Astrocyte (in vitro differentiated cells and primary cell): ENCODE measurements around the gene NSRP1.

ENCODE experiments used
- CTCF ChIP-seq: IDR thresholded peaks from 2 replicates; pipeline ENCODE4 v1.5.1; 2011; ENCODE audit warnings: low read depth, mild to moderate bottlenecking, inconsistent platforms, low read length, moderate library complexity; ENCODE audit not compliant: insufficient read depth
- EZH2 ChIP-seq: IDR thresholded peaks from 2 replicates; pipeline ENCODE4 v1.6.1; 2012; ENCODE audit warnings: mild to moderate bottlenecking, low read length, inconsistent platforms; ENCODE audit not compliant: insufficient read depth

DNA sequence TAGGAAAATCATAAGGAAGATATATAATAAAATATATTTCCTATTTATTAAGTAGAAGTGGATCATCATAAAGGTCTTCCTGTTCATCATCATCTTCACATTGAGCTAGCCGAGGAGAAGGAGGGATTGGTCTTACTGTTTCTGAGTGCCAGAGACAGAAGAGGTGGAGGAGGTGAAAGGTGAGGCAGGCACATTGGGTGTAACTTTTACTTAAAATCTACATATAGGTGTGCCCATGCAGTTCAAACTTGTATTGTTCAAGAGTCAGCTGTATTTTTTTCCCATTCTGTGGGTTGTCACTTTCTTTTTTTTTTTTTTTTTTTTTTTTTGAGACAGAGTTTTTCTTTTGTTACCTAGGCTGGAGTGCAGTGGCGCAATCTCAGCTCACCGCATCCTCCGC, 34.9 kb downstream of the NSRP1 start:
- TF ChIP-seq CTCF (no peak), EZH2 (no peak)
